Measurements from ENCODE around the gene ALCAM. TPM values are rescaled to one million over a fixed set of nuclear protein-coding genes. Genes with fewer than 3 reads are reported as not detected.
A peak's percentile ranks its signal among the peaks of the same experiment; 100 is the strongest.

ALCAM gene
- total and polyA plus RNA-seq, 8 donors: 11.3 to 121 (median 50.7) TPM

GRCh38 chr3:105523501-105523900, 156.8 kb downstream of the ALCAM start:
- no peak for DNase-seq
- Histone ChIP-seq H3K27me3 (no peaks in the 10 kb centered on the region), H3K36me3 (peaks cover 0 to 15% (median 1%) of the 10 kb centered on the region in 4 donors), H3K4me1 (peaks cover 0 to 4% (median 0%) of the 10 kb centered on the region in 4 donors), H3K9me3 (no peaks in the 10 kb centered on the region), H3K4me3 (no peak overlapping the region), H3K27ac (no peak overlapping the region)
- intact Hi-C loops (cut with DNase I; ENCODE audit: low total_unique reads): no loop called here
- TF ChIP-seq CTCF (IDR thresholded peaks at IDR 0.05) (no peak), POLR2AphosphoS5 (IDR thresholded peaks at IDR 0.05) (no peak), EP300 (IDR thresholded peaks at IDR 0.05) (no peak), POLR2A (IDR thresholded peaks at IDR 0.05) (no peak)
- 92 to 100% (median 97%) methylated on average over 1 of the region's 1 CpG for WGBS, 5 donors

GRCh38 chr3:105525531-105525930, 158.8 kb downstream of the ALCAM start:
- no peak overlapping the region for H3K4me3 ChIP-seq
- no peak for DNase-seq
- H3K4me1 ChIP-seq: no peaks in the 10 kb centered on the region
- no peak overlapping the region for H3K27ac ChIP-seq
- 68 to 87% (median 83%) methylated on average over 4 of the region's 4 CpGs for WGBS, 5 donors
- H3K9me3 ChIP-seq: no peaks in the 10 kb centered on the region
- no peak for TF ChIP-seq POLR2AphosphoS5 (IDR thresholded peaks at IDR 0.05)
- no peak for TF ChIP-seq CTCF (IDR thresholded peaks at IDR 0.05)
- no peak for TF ChIP-seq EP300 (IDR thresholded peaks at IDR 0.05)
- no peak for TF ChIP-seq POLR2A (IDR thresholded peaks at IDR 0.05)
- peaks cover 0 to 15% (median 1%) of the 10 kb centered on the region in 4 donors for H3K36me3 ChIP-seq
- intact Hi-C loops (cut with DNase I; ENCODE audit: low total_unique reads): no loop called here
- no peaks in the 10 kb centered on the region for H3K27me3 ChIP-seq

- no peaks in the 10 kb centered on the region for H3K27me3 ChIP-seq
- no peak overlapping the region for H3K4me3 ChIP-seq
- TF ChIP-seq POLR2A (IDR thresholded peaks at IDR 0.05) (no peak), POLR2AphosphoS5 (IDR thresholded peaks at IDR 0.05) (no peak), EP300 (IDR thresholded peaks at IDR 0.05) (no peak)
- H3K36me3 ChIP-seq: peaks cover 0 to 15% (median 1%) of the 10 kb centered on the region in 4 donors
- peak in 1 of 2 donors; percentile 47 for DNase-seq
- 63 to 67% (median 65%) methylated on average over 4 of the region's 4 CpGs for WGBS, 5 donors
- no peak overlapping the region for H3K27ac ChIP-seq
- intact Hi-C loops (cut with DNase I; ENCODE audit: low total_unique reads): no loop called here
- H3K9me3 ChIP-seq: no peaks in the 10 kb centered on the region
- no peaks in the 10 kb centered on the region for H3K4me1 ChIP-seq
These were observed 159.8 kb downstream of the ALCAM start for GRCh38 chr3:105526360-105527111.

- H3K4me3 ChIP-seq: no peak overlapping the region
- no peaks in the 10 kb centered on the region for H3K4me1 ChIP-seq
- H3K9me3 ChIP-seq: no peaks in the 10 kb centered on the region
- H3K27me3 ChIP-seq: no peaks in the 10 kb centered on the region
- no peak for TF ChIP-seq POLR2AphosphoS5 (IDR thresholded peaks at IDR 0.05)
- no peak for TF ChIP-seq POLR2A (IDR thresholded peaks at IDR 0.05)
- TF ChIP-seq EP300 (IDR thresholded peaks at IDR 0.05): no peak
- no peak for TF ChIP-seq CTCF (IDR thresholded peaks at IDR 0.05)
- peaks cover 0 to 23% (median 5%) of the 10 kb centered on the region in 4 donors for H3K36me3 ChIP-seq
- intact Hi-C loops (cut with DNase I; ENCODE audit: low total_unique reads): no loop called here
- no peak overlapping the region for H3K27ac ChIP-seq
- no peak for DNase-seq
These were observed 160.8 kb downstream of the ALCAM start for GRCh38 chr3:105527535-105527934.

GRCh38 chr3:105527949-105528348, 161.2 kb downstream of the ALCAM start:
- Histone ChIP-seq H3K27me3 (no peaks in the 10 kb centered on the region), H3K36me3 (peaks cover 0 to 27% (median 7%) of the 10 kb centered on the region in 4 donors), H3K4me1 (no peaks in the 10 kb centered on the region), H3K4me3 (no peak overlapping the region), H3K27ac (no peak overlapping the region), H3K9me3 (no peaks in the 10 kb centered on the region)
- intact Hi-C loops (cut with DNase I; ENCODE audit: low total_unique reads): no loop called here
- 55 to 73% (median 67%) methylated on average over 3 of the region's 3 CpGs for WGBS, 5 donors
- no peak for DNase-seq
- no peak for TF ChIP-seq CTCF (IDR thresholded peaks at IDR 0.05)
- TF ChIP-seq EP300 (IDR thresholded peaks at IDR 0.05): no peak
- no peak for TF ChIP-seq POLR2AphosphoS5 (IDR thresholded peaks at IDR 0.05)
- no peak for TF ChIP-seq POLR2A (IDR thresholded peaks at IDR 0.05)

All from stomach (tissue), 9 donors.